ENCODE results near the gene PLPPR1. TPM values are rescaled to one million over a fixed set of nuclear protein-coding genes. Genes with fewer than 3 reads are reported as not detected.

PLPPR1 gene
- total and polyA plus RNA-seq, 2 of the 4 experiments (the other 2 are of a cell fraction) = not detected

- H2AK5ac ChIP-seq (ENCODE audit: low read depth, low read length) = no peak overlapping the region
Observed at GRCh38 chr9:101354143-101354764, 325.7 kb downstream of the PLPPR1 start.

More at GRCh38 chr9:101354143-101354764, 325.7 kb downstream of the PLPPR1 start:
- H4K91ac ChIP-seq (ENCODE audit: insufficient read depth, low read depth, low read length) = no peak overlapping the region
- no peak overlapping the region for H3K14ac ChIP-seq (replicated peaks; ENCODE audit: low read depth, low read length)
- H3K18ac ChIP-seq (ENCODE audit: low read depth, low read length) = no peak overlapping the region
- H3K27ac ChIP-seq (ENCODE audit: insufficient read depth, low read length) = no peak overlapping the region
- H3K27me3 ChIP-seq (ENCODE audit: control insufficient read depth, insufficient read depth, low read length) = no peaks in the 10 kb centered on the region
- TF ChIP-seq NFE2L2 (IDR thresholded peaks at IDR 0.05; ENCODE audit: low read depth, low read length) (no peak), BHLHE40 (IDR thresholded peaks at IDR 0.05; ENCODE audit: low read depth, low read length) (no peak), MXI1 (IDR thresholded peaks at IDR 0.05; ENCODE audit: borderline replicate concordance, low read depth, low read length) (no peak), CEBPB (IDR thresholded peaks at IDR 0.05; ENCODE audit: low read depth, low read length) (no peak), POLR2A (IDR thresholded peaks at IDR 0.05; ENCODE audit: low read depth, low read length) (no peak), RFX5 (IDR thresholded peaks at IDR 0.05; ENCODE audit: low read depth, low read length) (no peak), CTCF (conservative IDR thresholded peaks at IDR 0.05; ENCODE audit: low read depth, low read length) (no peak)
- WGBS, 2 experiments (ENCODE audit: extremely low coverage in 2 of 2, insufficient read length in 1 of 2) = 80% methylated on average over 2 of the region's 5 CpGs; no CpG with 5 or more reads in 1 of the 2 experiments
- H3K4me2 ChIP-seq (ENCODE audit: low read depth, low read length) = no peak overlapping the region
- CTCF ChIA-PET = no interaction called here
- BruUV-seq (replicated peaks) = no TSS peak
- H2AFZ ChIP-seq (replicated peaks; ENCODE audit: low read length, poor library complexity) = no peak overlapping the region
- intact Hi-C loops (cut with micrococcal nuclease) (no loop called here), in situ Hi-C loops (cut with MboI; ENCODE audit: low sequenced_read_pairs) (no loop called here), dilution Hi-C loops (cut with HindIII; ENCODE audit: low sequenced_read_pairs, unreplicated experiment) (no loop called here)
- no peaks in the 10 kb centered on the region for H3K79me1 ChIP-seq (ENCODE audit: low read depth in 1 of 2, low read length in 2 of 2)
- no peak overlapping the region for H3K9ac ChIP-seq (ENCODE audit: low read depth, low read length)
- H3K9me3 ChIP-seq (ENCODE audit: control insufficient read depth, insufficient read depth, low read length) = no peaks in the 10 kb centered on the region
- no peak overlapping the region for H2BK20ac ChIP-seq (ENCODE audit: low read depth, low read length)
- no peak overlapping the region for H2BK5ac ChIP-seq (ENCODE audit: low read depth, low read length, poor library complexity, severe bottlenecking)
- no peak overlapping the region for H4K5ac ChIP-seq (ENCODE audit: low read depth, low read length)
- no peaks in the 10 kb centered on the region for H4K20me1 ChIP-seq (ENCODE audit: insufficient read depth, low read length)
- H3K9me1 ChIP-seq (ENCODE audit: insufficient read depth, low read length) = no peaks in the 10 kb centered on the region
- no peak overlapping the region for H2AK9ac ChIP-seq (replicated peaks; ENCODE audit: low read depth, low read length, poor library complexity)
- H3K4me1 ChIP-seq (ENCODE audit: control insufficient read depth, insufficient read depth, low read length) = no peaks in the 10 kb centered on the region
- no peak overlapping the region for H3K23ac ChIP-seq (ENCODE audit: low read depth, low read length)
- H3K4me3 ChIP-seq (ENCODE audit: insufficient read depth, low read depth, low read length) = no peak overlapping the region
- H4K8ac ChIP-seq (ENCODE audit: low read depth in 2 of 2, low read length in 2 of 2) = no peak overlapping the region
- POLR2A ChIA-PET (ENCODE audit: unreplicated experiment) = no interaction called here
- DNase-seq (no peak), ATAC-seq (ENCODE audit: low read depth) (no peak)
- no peak overlapping the region for H3K56ac ChIP-seq (ENCODE audit: extremely low read depth, insufficient read depth, low read length)
- H2BK120ac ChIP-seq (ENCODE audit: low read depth, low read length) = no peak overlapping the region
- no peak overlapping the region for H2BK15ac ChIP-seq (ENCODE audit: low read depth, low read length)
- no peaks in the 10 kb centered on the region for H3K36me3 ChIP-seq (ENCODE audit: control insufficient read depth, insufficient read depth, low read length)
- H3K4ac ChIP-seq (ENCODE audit: low read depth, low read length) = no peak overlapping the region
